Stimulated activated CD4-positive, alpha-beta T cell treated with anti-CD3 and anti-CD28 coated beads, Interleukin-1b, Interleukin-23, amount 100 ng/mL, for 48 hours (primary cell): ENCODE results near the gene ARHGEF17.
"Not testable (repeated sequence)": the region's sequence is repeated elsewhere in the genome, so short reads cannot be mapped to it uniquely, and the experiment has no call there.

Experiments used
- DNase-seq: peaks from one replicate; pipeline ENCODE4 v3.0.0-alpha.2; 2020

Gene ARHGEF17, protein sequence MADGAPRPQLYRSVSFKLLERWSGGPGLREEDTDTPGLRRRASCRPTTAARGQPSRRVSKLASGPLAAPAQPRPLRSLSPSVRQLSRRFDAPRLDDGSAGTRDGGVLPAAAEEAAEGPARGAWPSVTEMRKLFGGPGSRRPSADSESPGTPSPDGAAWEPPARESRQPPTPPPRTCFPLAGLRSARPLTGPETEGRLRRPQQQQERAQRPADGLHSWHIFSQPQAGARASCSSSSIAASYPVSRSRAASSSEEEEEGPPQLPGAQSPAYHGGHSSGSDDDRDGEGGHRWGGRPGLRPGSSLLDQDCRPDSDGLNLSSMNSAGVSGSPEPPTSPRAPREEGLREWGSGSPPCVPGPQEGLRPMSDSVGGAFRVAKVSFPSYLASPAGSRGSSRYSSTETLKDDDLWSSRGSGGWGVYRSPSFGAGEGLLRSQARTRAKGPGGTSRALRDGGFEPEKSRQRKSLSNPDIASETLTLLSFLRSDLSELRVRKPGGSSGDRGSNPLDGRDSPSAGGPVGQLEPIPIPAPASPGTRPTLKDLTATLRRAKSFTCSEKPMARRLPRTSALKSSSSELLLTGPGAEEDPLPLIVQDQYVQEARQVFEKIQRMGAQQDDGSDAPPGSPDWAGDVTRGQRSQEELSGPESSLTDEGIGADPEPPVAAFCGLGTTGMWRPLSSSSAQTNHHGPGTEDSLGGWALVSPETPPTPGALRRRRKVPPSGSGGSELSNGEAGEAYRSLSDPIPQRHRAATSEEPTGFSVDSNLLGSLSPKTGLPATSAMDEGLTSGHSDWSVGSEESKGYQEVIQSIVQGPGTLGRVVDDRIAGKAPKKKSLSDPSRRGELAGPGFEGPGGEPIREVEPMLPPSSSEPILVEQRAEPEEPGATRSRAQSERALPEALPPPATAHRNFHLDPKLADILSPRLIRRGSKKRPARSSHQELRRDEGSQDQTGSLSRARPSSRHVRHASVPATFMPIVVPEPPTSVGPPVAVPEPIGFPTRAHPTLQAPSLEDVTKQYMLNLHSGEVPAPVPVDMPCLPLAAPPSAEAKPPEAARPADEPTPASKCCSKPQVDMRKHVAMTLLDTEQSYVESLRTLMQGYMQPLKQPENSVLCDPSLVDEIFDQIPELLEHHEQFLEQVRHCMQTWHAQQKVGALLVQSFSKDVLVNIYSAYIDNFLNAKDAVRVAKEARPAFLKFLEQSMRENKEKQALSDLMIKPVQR (N-terminal part only)

DNA sequence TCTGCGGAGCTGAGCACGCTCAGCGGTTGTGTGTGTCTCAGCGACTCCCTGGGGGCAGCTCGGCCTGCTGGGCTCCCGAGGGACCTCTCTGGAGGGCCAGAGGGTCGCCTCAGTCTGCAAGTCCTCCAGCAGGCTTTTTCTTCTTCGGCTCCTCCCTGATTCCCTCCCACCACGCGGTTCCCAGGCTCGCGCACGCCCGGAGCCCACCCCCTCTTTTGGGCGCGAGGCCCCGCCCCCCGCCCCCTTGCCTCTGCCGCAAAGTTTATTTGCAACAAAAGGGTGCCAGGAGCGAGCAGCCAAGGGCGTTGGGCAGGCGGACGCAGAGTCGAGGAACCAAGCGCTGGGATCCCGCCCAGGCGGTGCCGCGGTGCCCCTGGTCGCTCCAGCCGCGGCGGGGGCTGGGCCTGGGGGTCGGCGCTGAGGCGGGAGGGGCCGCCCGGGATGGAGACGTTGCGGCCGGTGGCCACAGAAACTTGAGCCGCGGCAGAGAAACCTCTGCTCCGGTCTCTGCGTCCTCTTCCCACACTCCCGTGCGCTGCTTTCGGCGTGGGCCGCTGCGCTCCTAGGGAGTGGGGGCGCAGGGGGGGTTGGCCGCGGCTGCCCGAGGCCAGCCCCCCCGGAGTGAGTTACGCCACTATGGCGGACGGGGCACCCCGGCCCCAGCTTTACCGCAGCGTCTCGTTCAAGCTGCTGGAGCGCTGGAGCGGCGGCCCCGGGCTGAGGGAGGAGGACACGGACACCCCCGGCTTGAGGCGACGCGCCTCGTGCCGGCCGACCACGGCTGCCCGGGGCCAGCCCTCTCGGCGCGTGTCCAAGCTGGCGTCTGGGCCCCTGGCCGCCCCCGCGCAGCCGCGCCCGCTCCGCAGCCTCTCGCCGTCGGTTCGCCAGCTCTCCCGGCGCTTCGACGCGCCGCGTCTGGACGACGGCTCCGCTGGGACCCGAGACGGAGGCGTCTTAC, at the start of gene ARHGEF17:
Gene ARHGEF17, plus strand, starts transcription at position 274 of the 958 bp plus-strand sequence. Its CDS starts 363 bp downstream, at position 637.
- peak; percentile 21 for DNase-seq

DNA sequence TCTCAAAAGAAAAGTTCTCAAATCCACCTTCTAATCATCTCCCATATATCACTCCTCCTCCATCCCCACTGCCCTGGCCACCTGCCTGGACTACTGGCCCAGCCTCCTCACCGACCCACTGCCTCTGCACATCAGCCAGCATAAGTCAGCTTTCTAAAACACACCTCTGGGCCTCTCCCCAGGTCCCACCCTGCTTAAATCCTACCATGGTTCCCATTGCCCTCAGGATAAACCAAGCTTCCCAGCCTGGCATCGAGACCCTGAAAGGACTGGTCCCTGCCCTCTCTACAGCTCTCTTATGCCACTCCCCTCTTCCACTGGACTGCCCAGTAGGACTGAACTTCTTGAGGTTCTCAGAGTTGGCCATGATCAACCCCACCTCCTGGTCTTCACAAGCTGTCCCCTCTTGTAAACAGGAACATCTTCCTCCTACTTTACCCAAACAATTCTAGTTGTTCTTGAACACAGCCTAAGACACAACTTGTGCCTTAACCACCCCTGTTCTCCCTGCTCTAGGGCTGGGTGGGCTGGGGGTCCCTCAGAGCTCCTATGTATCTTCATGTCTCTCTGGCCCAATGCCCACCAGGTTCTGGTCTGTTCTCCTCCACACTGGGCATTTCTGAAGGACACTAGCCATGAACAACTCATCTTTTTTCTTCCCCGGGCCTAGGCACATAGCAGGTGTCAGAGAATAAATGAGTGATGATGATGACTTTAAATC, 48.5 kb upstream of the ARHGEF17 start:
- DNase-seq = no peak

DNA sequence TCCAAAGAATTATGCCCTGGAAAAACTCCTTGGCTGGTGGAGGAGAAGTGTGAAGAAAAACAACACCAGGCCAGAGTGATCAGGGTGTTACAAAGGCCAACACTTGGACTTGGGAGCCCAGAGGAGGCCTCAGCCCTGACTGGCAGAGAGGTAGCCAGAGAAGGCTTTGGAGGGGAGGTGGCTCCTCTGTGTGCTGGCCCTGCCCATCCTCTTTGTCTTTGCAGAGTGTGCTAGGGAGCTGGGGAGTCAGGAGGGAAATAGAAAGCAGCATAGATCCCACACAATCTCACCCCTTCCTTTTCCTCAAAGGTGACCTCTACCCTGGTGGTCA, 48.0 kb upstream of the ARHGEF17 start:
- DNase-seq = no peak

DNA sequence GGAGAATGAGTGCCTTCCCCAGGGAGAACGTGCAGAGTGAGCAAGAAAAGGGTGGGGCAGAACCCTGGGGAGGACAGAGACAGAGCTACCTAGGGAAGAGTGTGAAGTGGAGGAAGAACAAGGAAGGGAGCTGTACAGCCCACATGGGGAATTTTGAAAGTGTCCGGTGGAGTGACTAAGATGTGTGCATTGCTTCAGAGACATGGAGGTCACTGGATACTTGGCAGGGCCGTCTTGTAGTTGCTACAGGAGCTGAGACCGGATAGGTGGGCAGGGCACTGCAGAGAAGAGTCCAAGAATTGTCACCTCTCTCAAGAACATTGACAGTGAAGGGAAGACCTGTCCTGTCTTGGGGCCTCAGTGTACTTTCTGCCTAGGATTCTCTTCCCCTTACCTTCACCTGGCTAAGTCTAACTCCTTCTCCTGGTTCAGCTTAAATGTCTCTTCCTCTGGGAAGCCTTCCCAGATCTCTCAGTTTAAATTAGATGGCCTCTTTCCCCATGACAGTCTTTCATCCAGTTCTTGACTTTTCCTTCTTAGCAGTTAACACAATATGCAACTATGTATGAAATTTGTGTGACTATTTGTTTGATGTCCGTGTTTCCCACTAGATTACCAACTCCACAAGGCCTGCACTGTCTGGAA, 45.1 kb upstream of the ARHGEF17 start:
- no peak for DNase-seq

DNA sequence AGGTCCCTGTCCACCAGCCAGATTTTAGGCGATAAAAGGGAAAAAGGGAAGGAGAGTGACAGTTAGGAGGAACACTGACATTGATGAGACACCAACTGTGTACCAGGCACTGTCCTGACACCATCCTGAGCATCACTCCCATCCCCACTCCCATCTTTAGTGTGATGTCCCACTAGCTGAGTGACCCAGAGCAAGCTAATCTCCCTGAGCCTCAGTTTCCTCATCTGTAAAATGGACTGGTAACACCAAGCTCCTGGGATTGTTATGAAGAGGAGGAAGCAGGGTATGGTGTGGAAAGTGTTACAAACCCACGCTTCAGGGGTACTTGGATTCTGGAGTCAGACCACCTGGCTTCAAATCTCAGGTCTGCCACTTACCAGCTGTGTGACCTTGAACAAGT, 44.4 kb upstream of the ARHGEF17 start:
- DNase-seq = no peak

DNA sequence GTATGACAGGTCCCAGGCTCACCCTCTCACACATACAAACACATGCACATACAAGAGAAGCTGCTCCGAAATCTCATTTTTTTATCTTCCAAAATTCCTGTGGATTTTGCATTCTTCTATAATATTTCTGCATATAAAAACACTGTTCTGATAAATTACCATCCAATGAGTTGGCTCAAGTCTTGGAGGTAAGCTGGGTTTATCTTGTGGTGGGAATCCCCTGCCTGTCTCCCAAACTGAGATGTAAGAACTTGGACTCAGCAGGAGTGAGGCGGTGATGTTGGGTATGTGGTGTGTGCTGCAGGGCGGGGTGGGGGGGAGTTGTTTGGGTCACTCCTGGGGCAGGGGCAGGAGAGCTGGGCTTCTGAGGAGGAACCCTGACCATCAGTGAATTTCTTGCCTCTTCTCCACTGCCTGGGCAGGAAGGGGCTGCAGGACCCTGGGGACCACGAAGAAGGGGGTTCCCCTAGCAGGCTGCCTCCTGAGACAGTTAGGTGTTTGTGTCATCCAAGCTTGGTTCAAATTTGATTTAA, 42.7 kb upstream of the ARHGEF17 start:
- DNase-seq = no peak

DNA sequence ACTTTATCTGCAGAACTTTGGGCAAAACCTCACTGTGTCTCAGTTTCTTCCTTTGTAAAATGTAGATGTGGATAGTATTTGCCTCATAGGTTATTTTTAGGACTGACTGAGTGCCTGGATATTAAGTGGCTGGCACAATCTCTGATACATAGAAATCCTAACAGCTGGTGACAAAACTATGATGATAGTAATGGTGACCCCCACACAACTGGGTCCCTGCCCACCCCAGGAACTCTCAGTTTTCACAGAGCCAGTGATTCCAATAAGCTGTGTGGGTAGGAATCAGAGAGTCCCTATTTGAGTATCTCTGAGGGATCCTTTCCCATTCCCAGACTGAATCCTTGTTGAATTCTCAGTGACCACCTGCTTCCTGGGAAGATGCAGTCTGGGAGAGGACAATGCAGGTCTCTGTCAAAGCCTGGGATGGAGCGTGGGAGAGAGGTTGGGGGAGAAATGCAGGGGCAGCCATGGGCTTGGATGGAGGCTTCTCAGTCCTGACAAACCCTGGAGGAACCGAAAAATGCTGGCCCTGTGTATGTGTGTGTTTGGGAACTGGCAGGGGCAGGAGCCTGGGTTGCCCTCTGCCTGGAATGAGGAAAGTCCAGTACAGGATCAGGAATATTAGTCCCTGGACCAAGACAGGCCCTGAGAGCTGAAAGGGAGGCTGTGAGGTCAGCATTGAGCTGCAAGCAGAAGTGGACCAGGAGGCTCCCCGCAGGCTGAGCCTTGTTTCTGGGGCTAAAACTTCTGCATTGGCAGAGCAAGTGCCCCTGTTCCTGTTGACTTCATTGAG, 42.0 kb upstream of the ARHGEF17 start:
- DNase-seq = no peak

DNA sequence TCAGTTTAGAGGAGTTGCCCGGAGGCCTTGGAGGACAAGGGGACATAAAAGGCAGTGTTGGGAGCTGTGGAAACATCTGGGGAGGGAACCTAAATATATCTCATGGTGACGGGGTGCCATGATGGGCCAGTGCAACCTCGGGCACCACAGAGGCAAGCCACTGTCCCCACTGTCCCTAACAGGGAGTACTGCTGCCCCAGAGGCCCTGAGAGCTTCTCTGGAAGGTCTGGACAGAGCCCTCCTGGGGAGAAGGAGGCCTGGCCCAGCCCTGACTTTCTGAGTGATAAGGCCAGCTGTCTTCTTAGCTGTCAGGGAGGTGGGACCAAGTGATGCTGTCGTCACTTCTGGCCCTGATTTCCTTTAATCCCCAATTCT, 41.4 kb upstream of the ARHGEF17 start:
- DNase-seq = no peak

DNA sequence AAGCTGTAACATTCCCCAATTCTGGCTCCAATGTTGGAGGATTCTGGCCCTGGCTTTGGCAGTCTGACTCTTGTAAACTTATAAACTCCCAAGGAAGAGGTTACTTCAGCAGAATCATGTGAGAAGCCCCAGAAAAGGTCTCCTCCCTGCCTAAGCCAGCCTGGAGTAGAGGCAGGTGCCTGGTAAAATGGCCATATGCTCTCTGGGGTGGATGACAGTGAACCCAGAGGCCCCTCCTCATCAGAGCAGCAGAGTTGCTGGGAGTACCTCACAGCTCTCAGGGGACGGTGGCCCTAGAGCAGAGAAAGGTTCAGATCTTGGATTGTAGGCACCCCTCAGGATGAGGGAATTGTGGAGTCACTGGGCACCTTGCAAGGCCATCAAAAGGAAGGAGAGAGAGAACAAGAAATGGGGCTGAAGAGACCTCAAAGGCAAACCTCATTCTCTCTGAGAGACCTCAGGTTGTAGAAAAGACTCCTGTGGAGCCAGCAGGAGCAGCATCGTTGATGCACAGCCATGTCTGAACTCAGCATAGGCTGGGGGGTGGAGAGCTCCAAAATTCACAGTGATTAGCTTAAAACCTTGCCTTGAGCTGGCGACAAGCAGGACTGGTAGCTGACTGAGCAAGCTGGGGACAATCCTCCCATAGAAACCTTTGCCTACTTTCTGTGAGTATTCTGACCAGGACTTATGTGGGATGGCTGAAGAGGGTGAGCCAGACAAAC, 40.8 kb upstream of the ARHGEF17 start:
- DNase-seq = no peak

DNA sequence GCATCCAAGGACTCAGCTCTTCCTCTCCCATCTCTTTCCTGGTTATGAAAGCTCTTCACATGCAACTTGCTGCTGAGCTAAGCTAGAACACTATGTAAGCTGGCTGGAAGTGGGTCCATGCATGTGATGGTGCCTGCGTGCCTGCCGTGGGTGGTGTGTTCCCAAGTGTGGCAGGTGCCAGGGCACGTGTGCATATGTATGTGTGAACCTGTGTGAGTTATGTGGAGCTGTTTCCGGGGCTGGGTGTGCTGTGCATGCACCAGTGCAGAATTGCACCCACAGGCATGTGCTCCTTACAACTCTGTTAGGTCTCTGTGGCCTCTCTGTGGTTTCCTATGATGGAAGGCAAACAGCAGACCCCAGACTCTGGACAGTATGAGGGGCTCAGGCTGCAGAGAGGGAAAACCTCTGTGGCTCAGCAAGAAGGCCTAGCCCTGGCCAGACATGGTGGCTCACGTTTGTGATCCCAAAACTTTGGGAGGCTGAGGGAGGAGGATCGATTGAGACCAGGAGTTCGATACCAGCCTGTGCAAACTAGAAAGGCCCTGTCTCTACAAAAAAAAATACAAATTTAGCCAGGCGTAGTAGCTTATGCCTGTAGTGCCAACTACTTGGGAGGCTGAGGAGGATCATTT, 40.1 kb upstream of the ARHGEF17 start:
- no peak for DNase-seq

DNA sequence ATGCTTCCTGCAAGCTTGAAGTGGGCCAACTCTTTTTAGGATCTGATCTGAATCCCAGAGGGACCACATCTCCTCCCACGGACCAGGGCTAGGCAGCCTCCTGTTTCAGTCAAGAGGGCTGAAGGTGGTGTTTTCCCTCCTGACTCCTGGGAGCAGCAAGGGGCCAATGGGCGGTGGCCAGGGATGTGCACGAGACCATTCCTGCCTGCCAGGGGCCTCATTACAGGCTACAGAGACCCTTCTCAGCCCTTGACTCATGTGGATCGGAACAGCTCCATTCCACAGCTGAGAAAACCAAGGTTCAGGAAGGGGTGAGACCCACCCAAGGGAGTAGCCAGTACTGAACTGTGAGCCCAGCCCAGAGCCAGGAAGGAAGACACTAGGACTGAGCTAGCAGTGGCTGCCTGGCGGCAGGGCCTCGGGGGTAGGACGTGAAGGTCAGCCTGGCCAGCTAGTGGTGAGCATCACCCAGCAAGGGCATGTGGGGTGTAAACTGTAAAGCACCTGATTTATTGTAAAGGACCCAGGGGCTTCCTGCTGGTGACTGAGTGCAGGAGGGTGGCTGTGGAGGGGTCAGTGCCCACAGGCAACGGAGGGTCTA, 39.3 kb upstream of the ARHGEF17 start:
- DNase-seq = no peak

DNA sequence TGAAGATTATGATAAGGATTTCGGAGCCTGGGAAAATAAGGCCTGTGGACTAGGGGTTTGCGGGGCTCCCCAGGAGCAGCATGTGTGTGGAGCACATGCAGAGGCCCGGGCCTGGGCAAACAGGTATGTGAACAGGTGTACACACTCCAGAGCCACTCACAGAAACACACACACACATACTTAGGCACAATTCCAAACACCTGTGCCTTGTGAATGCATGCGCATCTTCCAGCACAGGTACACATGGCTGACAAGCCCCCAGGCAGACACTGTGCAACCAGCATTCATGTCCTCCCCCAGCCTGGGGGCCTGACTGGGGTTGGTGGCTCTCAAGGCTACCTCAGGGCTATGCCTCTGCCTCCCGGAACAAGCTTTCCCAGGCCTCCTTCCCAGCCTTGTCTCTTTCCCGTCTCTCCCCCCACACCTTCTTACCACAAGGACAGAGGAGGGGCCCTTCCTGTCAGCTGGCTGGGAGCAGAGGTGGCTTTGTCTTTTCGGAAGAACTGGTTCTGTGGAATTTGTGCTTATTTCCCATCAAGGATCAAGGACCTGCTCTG, 38.5 kb upstream of the ARHGEF17 start:
- no peak for DNase-seq

DNA sequence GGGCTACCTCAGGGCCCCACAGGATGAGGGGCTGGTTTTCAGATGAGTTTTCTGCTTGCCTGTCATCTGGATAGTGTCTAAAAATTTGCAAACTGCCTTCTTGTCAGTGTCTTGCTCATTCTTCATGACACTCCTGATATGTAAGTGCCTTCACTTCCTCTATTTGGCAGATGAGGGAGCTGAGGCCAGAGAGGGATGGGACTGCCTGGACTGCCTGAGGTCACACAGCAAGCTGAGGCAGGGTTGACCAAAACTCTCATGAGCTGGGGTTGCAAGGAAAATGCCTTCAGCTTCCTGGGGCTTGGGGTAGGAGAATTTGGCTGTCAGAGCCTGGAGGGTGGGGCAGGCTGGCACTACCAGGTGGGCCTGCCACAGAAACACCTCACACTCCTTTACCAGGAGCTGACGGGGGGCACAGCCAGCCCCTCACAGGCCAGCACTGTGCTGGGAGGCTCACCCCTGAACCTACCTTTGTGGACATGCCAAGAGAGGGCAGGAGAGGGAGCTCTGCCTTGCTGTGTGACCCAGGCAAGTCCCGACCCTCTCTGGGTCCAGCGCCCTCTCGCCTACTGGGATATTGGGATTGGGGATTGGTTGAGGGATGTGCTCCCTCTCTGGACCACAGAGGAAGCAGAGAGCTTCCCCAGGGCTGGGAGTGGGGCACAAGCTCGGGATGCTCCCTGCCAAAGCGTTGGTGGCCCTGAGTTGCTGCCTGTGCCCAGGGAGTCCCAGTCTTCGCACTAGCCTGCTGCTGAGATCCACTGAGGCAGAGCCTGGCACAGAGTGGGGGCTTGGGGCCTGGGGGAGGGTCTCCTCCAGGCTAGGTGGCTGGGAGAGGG, 37.8 kb upstream of the ARHGEF17 start:
- no peak for DNase-seq

DNA sequence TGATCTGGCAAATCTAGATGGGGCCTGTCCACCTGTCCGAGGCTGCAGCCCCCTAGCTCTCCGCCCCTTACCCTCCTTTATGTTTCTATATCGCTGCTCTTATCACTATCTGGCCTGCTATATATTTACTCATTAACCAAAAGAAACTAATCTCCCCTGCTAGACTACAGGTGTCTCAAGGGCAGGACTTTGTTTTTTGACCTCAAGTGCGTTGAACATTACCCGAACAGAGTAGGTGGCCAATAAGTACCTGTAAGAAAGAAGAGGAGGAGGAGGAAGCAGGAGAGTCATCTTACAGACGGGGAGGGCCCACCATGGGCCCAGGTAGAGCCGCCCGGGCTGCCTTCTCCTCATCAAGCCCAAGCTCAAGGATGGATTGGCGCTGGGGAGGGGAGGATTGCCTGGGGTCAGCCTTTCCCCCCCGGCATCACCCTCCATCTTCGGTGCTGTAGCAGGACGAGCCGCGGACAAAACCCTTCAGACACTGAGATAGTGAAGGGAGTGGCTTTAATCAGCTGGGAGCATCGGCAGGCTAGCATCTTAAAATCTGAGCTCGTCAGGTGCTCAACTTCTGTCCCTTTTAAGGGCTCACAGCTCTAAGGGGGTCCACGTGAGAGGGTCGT, 37.1 kb upstream of the ARHGEF17 start:
- no peak for DNase-seq

DNA sequence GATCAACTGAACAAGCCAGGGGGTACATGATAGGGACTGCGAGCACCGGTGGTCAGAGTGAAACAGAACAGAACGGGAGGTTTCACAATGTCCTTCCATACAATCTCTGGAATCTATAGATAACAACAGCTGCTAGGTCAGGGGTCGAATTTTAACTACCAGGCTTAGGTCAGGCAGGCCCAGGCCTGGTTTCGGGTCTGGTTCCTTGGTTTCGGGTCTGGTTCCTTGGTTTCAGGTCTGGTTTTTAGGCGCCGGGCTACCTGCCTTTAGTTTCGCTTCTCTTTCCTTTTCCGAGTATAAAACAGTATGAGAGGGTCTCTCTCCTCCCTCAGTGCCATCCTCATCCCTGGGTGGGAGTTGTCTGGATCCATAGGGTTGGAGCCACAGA, 36.6 kb upstream of the ARHGEF17 start:
- not testable (repeated sequence) for DNase-seq

DNA sequence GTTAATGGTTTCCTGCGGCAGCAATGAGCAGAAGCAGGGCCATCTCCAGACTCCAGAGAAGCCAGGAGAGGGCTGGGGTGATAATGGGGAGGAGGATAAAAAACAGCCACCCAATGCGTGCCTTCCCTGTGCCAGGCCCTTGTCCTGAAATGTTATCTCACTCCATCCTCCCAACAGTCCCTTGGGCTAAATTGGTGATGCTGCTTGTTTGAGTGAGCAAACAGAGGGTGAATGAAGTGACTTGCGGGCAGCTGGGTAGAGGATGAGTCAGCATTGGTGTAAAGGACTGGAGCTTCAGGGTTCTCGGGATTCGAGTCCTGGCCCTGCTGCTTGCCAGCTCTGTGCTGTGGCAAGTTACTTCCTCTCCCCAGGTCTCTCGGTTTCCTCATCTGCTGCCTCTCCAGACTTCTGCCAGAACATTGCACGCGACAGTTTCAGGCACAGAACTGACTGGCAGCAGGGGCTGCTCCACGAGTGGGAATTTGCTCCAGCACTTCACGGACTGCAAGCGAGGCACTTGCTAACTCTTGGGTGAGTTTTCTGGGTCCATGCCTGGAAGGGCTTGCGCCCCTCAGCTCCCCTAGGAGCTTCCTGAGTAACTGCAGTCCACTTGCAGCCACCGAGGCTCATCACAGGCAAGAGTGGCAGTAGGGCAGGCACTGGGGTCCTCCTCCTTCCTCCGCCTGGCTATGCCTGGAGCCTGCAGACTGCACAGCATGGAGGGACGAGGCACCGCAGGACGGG, 36.0 kb upstream of the ARHGEF17 start, which contains the start of gene P2RY6:
Gene P2RY6, plus strand, starts transcription at position 403 of the 744 bp plus-strand sequence. CDS start 24,181 bp downstream, outside the sequence.
- DNase-seq = no peak
